Measurements from ENCODE around the gene ABL2.
"Not testable (repeated sequence)": the region's sequence is repeated elsewhere in the genome, so short reads cannot be mapped to it uniquely, and the experiment has no call there.

ABL2 gene

GRCh38 chr1:179229214-179230140, at the start of gene ABL2:
Gene ABL2, minus strand, starts transcription at chr1:179229677. Its CDS starts 280 bp downstream, at chr1:179229397.
- peak; percentile 15 to 47 for DNase-seq (ENCODE audit: low read depth in 2 of 2)

GRCh38 chr1:179278920-179279319, 49.4 kb upstream of the ABL2 start:
- DNase-seq (ENCODE audit: low read depth in 2 of 2): no peak

- not testable (repeated sequence) for DNase-seq (ENCODE audit: low read depth in 2 of 2)
Observed at GRCh38 chr1:179274424-179274823, 44.9 kb upstream of the ABL2 start.

- DNase-seq (ENCODE audit: low read depth in 2 of 2): no peak
Observed at GRCh38 chr1:179269071-179269470, 39.6 kb upstream of the ABL2 start.

- DNase-seq (ENCODE audit: low read depth in 2 of 2): no peak
Observed at GRCh38 chr1:179264507-179264906, 35.0 kb upstream of the ABL2 start.

- DNase-seq (ENCODE audit: low read depth in 2 of 2): no peak
Observed at GRCh38 chr1:179263121-179263520, 33.6 kb upstream of the ABL2 start.

GRCh38 chr1:179262183-179262582, 32.7 kb upstream of the ABL2 start:
- DNase-seq (ENCODE audit: low read depth in 2 of 2): no peak

GRCh38 chr1:179253286-179253972, 24.0 kb upstream of the ABL2 start:
- DNase-seq (ENCODE audit: low read depth in 2 of 2): no peak

- DNase-seq (ENCODE audit: low read depth in 2 of 2): no peak
Observed at GRCh38 chr1:179252606-179253005, 23.1 kb upstream of the ABL2 start.

- DNase-seq (ENCODE audit: low read depth in 2 of 2): no peak
Observed at GRCh38 chr1:179251675-179252074, 22.2 kb upstream of the ABL2 start.

GRCh38 chr1:179247923-179248322, 18.4 kb upstream of the ABL2 start:
- DNase-seq (ENCODE audit: low read depth in 2 of 2): no peak

GRCh38 chr1:179245426-179245825, 15.9 kb upstream of the ABL2 start:
- DNase-seq (ENCODE audit: low read depth in 2 of 2): not testable (repeated sequence)

GRCh38 chr1:179241530-179242097, 12.1 kb upstream of the ABL2 start:
- no peak for DNase-seq (ENCODE audit: low read depth in 2 of 2)

- DNase-seq (ENCODE audit: low read depth in 2 of 2): no peak
Observed at GRCh38 chr1:179237222-179237621, 7.7 kb upstream of the ABL2 start.

- DNase-seq (ENCODE audit: low read depth in 2 of 2): no peak
Observed at GRCh38 chr1:179234863-179235262, 5.4 kb upstream of the ABL2 start.

- DNase-seq (ENCODE audit: low read depth in 2 of 2): no peak
Observed at GRCh38 chr1:179231923-179232322, 2.4 kb upstream of the ABL2 start.

- DNase-seq (ENCODE audit: low read depth in 2 of 2): no peak
Observed at GRCh38 chr1:179230721-179231120, 1.2 kb upstream of the ABL2 start.

GRCh38 chr1:179230251-179230650, 774 bp upstream of the ABL2 start:
- no peak for DNase-seq (ENCODE audit: low read depth in 2 of 2)

GRCh38 chr1:179228783-179229213, 679 bp downstream of the ABL2 start:
- DNase-seq (ENCODE audit: low read depth in 2 of 2): peak; percentile 4

- DNase-seq (ENCODE audit: low read depth in 2 of 2): no peak
Observed at GRCh38 chr1:179226738-179227137, 2.7 kb downstream of the ABL2 start.

- DNase-seq (ENCODE audit: low read depth in 2 of 2): not testable (repeated sequence)
Observed at GRCh38 chr1:179224466-179224865, 5.0 kb downstream of the ABL2 start.

- not testable (repeated sequence) for DNase-seq (ENCODE audit: low read depth in 2 of 2)
Observed at GRCh38 chr1:179221121-179221520, 8.4 kb downstream of the ABL2 start.
